Osteoblast (primary cell): ENCODE data around the gene CAPZA3. TPM values are rescaled to one million over a fixed set of nuclear protein-coding genes. Genes with fewer than 3 reads are reported as not detected.

Source experiments
- DNase-seq: peaks from one replicate; pipeline ENCODE4 v3.0.0; 2011; ENCODE audit warnings: low spot score, mixed read lengths; ENCODE audit not compliant: insufficient read length; ENCODE audit errors: missing footprints
- H2AFZ ChIP-seq: 2 replicates; pipeline ENCODE4 v1.6.0; 2011; ENCODE audit warnings: mild to moderate bottlenecking, low read length
- H3K27ac ChIP-seq: 2 replicates; pipeline ENCODE4 v1.5.1; 2011; ENCODE audit warnings: mild to moderate bottlenecking, low read depth, low read length, moderate library complexity
- H3K27me3 ChIP-seq: 2 replicates; pipeline ENCODE4 v1.6.0; 2012; ENCODE audit warnings: mild to moderate bottlenecking, control low read depth, inconsistent platforms, low read length, moderate library complexity; ENCODE audit not compliant: insufficient read depth
- H3K36me3 ChIP-seq: 2 replicates; pipeline ENCODE4 v1.5.1; 2011; ENCODE audit warnings: mild to moderate bottlenecking, low read length, control low read depth, moderate library complexity; ENCODE audit not compliant: insufficient read depth
- H3K4me1 ChIP-seq: 2 replicates; pipeline ENCODE4 v1.5.1; 2011; ENCODE audit warnings: mild to moderate bottlenecking, low read length, control low read depth, moderate library complexity; ENCODE audit not compliant: insufficient read depth
- H3K4me2 ChIP-seq: 2 replicates; pipeline ENCODE4 v1.6.0; 2011; ENCODE audit warnings: mild to moderate bottlenecking, low read length; ENCODE audit not compliant: insufficient read depth
- H3K4me3 ChIP-seq: fragments of 200-600 bp; sonication (generic); 3 replicates; pipeline ENCODE4 v1.5.1; 2012; ENCODE audit warnings: mild to moderate bottlenecking, low read length, inconsistent platforms; ENCODE audit not compliant: insufficient read depth
- H3K79me2 ChIP-seq: 2 replicates; pipeline ENCODE4 v1.6.0; 2012; ENCODE audit warnings: mild to moderate bottlenecking, low read length, control low read depth, inconsistent platforms; ENCODE audit not compliant: insufficient read depth
- H3K9me3 ChIP-seq: 2 replicates; pipeline ENCODE4 v1.5.1; 2011; ENCODE audit warnings: low read depth, low read length, control low read depth
- H4K20me1 ChIP-seq: 2 replicates; pipeline ENCODE4 v1.6.0; 2012; ENCODE audit warnings: mild to moderate bottlenecking, low read length, control low read depth; ENCODE audit not compliant: insufficient read depth
- CTCF ChIP-seq: IDR thresholded peaks from 2 replicates; pipeline ENCODE4 v1.5.1; 2011; ENCODE audit warnings: mild to moderate bottlenecking, low read depth, low read length, moderate library complexity; ENCODE audit errors: extremely low read depth
- total RNA-seq: library from RNA; depleted of rRNA; stranded (reverse); fragments of >200 nt; gene quantifications from 2 replicates; pipeline ENCODE4 v1.2.3, GENCODE V29; 2012

Gene CAPZA3
- total RNA-seq, 1 donor, result not detected

DNA sequence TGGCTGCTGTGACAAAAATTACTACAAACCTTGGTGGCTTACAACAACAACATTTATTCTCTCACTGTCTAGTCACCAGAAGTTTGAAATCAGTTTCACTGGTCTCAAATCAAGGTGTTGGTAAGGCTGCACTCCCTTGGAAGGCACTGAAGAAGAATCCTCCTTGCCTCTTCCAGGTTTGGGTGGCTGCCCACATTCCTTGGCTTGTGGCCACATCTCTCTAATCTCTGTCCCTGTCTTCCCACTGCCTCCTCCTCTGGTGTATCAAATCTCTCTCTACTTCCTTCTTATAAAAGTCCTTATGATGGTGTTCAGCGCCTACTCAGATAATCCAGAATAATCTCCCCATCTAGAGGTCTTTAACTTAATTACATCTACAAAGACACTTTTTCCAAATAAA is 31.1 kb upstream of the CAPZA3 start:
- H4K20me1 ChIP-seq, result no peaks in the 10 kb centered on the region
- DNase-seq, result no peak
- no peaks in the 10 kb centered on the region for H3K4me1 ChIP-seq
- no peak overlapping the region for H3K4me2 ChIP-seq
- H3K79me2 ChIP-seq, result no peaks in the 10 kb centered on the region
- H2AFZ ChIP-seq, result no peak overlapping the region
- H3K36me3 ChIP-seq, result no peaks in the 10 kb centered on the region
- peaks cover 2% of the 10 kb centered on the region for H3K9me3 ChIP-seq
- TF ChIP-seq CTCF, result no peak
- H3K27me3 ChIP-seq, result no peaks in the 10 kb centered on the region
- no peak overlapping the region for H3K4me3 ChIP-seq
- no peak overlapping the region for H3K27ac ChIP-seq

DNA sequence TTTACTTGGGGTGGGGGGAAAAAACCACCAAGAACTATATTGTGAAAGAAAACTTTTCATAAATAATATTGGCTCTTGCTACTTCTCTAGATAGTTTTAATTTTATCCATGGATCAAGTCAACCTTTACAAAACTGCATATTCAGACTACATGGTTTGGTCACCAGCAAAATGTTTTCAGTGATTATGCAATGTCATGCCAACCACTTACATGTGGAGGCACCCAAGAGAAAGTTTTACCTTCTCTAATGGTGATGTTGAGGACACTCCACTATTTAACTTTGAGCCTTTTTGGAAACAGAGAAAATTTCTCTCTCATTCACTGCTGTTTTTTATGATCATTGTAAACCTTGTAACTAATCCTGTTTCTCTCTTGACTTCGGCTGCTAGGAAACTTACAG is 21.7 kb upstream of the CAPZA3 start:
- Histone ChIP-seq H3K36me3 (no peaks in the 10 kb centered on the region), H3K27ac (no peak overlapping the region), H3K4me1 (no peaks in the 10 kb centered on the region), H3K79me2 (no peaks in the 10 kb centered on the region), H4K20me1 (no peaks in the 10 kb centered on the region), H3K27me3 (no peaks in the 10 kb centered on the region), H3K4me2 (no peak overlapping the region), H3K9me3 (no peaks in the 10 kb centered on the region), H3K4me3 (no peak overlapping the region), H2AFZ (no peak overlapping the region)
- no peak for DNase-seq
- no peak for TF ChIP-seq CTCF

- no peak overlapping the region for H3K4me3 ChIP-seq
- no peaks in the 10 kb centered on the region for H3K27me3 ChIP-seq
- TF ChIP-seq CTCF, result no peak
- no peak overlapping the region for H3K27ac ChIP-seq
- H4K20me1 ChIP-seq, result no peaks in the 10 kb centered on the region
- H3K36me3 ChIP-seq, result no peaks in the 10 kb centered on the region
- no peak overlapping the region for H3K4me2 ChIP-seq
- no peak overlapping the region for H2AFZ ChIP-seq
- no peaks in the 10 kb centered on the region for H3K4me1 ChIP-seq
- DNase-seq, result no peak
- no peaks in the 10 kb centered on the region for H3K9me3 ChIP-seq
- H3K79me2 ChIP-seq, result no peaks in the 10 kb centered on the region
Measured at GRCh38 chr12:18718462-18718861, 19.5 kb upstream of the CAPZA3 start.

GRCh38 chr12:18719922-18720510 is 17.9 kb upstream of the CAPZA3 start:
- TF ChIP-seq CTCF, result no peak
- H3K27ac ChIP-seq, result no peak overlapping the region
- no peak overlapping the region for H2AFZ ChIP-seq
- no peaks in the 10 kb centered on the region for H4K20me1 ChIP-seq
- H3K27me3 ChIP-seq, result no peaks in the 10 kb centered on the region
- no peak overlapping the region for H3K4me2 ChIP-seq
- H3K4me3 ChIP-seq, result no peak overlapping the region
- no peaks in the 10 kb centered on the region for H3K79me2 ChIP-seq
- H3K4me1 ChIP-seq, result no peaks in the 10 kb centered on the region
- H3K9me3 ChIP-seq, result no peaks in the 10 kb centered on the region
- H3K36me3 ChIP-seq, result no peaks in the 10 kb centered on the region
- peak; percentile 46 for DNase-seq
